DMS153 (cell line): Measurements from ENCODE around the gene TRMT6.

Experiments used
- DNase-seq: peaks from one replicate; lab custom pipeline; 2025; lab: John Stamatoyannopoulos, UW

TRMT6 gene

GRCh38 chr20:5895626-5896025, 54.7 kb downstream of the TRMT6 start:
- DNase-seq = no peak

GRCh38 chr20:5893621-5894020, 56.7 kb downstream of the TRMT6 start:
- no peak for DNase-seq

GRCh38 chr20:5893052-5893451, 57.3 kb downstream of the TRMT6 start:
- DNase-seq = no peak

GRCh38 chr20:5890773-5891441, 59.4 kb downstream of the TRMT6 start:
- no peak for DNase-seq

- DNase-seq = no peak
Measured at GRCh38 chr20:5888041-5888440, 62.3 kb downstream of the TRMT6 start.

- no peak for DNase-seq
Measured at GRCh38 chr20:5887386-5887785, 62.9 kb downstream of the TRMT6 start.
